Brain pericyte (primary cell): ENCODE results near the gene CXCL8.
"Not testable (repeated sequence)": the region's sequence is repeated elsewhere in the genome, so short reads cannot be mapped to it uniquely, and the experiment has no call there.

Experiments used
- DNase-seq: peaks from one replicate; pipeline ENCODE4 v3.0.0-alpha.2; 2012; ENCODE audit warnings: low read depth, low spot score

The CXCL8 gene

GRCh38 chr4:73740353-73740778, at the start of gene CXCL8:
Gene CXCL8, plus strand, starts transcription at chr4:73740569. Its CDS starts 90 bp downstream, at chr4:73740659.
- DNase-seq, result peak; percentile 66

GRCh38 chr4:73691201-73691600, 49.2 kb upstream of the CXCL8 start:
- not testable (repeated sequence) for DNase-seq

- no peak for DNase-seq
These were observed 48.6 kb upstream of the CXCL8 start for GRCh38 chr4:73691759-73692158.

- no peak for DNase-seq
These were observed 48.1 kb upstream of the CXCL8 start for GRCh38 chr4:73692254-73692653.

GRCh38 chr4:73692701-73693100, 47.7 kb upstream of the CXCL8 start:
- DNase-seq, result no peak

DNA sequence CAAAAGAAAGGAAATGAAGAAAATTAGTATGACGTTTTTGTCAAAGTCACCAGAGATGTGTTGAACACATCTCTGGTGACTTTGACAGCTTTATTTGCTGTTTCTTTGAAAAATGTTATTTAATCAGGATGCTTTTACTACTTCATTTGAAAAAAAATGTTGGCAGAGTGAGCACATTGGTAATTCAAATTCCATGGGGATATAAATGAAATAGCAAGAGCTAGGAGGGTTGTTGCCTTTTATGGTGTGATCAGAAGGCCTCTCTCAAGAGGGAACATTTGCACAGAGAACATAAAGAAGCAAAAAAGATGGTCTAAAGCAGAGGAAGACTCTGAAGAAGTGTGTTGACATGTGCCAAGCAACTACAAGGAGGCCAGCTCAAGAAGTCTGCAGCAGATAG, 46.6 kb upstream of the CXCL8 start:
- DNase-seq, result no peak

DNA sequence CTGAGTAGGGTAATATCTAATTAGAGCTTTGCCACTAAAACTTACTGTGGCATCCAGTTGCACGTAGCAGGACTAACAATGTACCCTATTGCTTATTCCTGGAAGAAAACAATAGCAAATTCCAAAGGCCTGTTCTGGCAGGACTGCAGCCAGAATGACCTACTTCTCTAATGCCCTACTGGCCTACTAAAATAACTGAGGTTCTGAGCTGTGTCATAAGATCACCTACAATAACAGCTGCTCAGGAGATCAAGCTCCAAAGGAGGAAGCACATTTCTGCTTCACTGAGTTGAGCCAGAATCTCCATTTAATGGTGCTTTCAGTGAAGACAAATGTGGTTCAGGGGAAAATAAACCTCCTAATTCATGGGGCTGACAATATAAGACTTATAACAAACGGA, 42.2 kb upstream of the CXCL8 start:
- no peak for DNase-seq

GRCh38 chr4:73701116-73701515, 39.3 kb upstream of the CXCL8 start:
- DNase-seq, result no peak

DNA sequence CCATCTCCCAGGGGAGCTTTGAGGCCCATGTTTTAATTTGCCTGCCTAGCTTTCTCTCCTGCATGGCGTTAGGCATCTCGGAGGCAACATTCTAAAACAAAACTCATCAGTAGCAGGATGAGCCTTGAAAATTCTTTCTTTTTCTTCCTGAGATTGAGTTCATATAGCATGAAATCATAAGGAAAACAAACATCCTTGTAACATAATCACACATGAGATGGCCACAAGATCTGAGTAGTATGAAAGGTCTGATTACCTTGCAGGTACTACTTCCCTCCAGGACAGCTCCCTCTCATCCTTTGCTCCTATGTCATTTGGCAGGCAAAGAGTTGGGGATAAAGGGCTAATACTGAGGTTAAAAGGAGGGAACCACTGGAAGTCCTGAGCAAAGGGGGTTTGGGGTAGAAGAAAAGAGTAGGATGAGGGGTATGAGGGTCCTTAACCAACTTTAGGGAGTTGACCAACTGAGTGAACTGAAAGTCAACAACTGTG, 37.5 kb upstream of the CXCL8 start:
- no peak for DNase-seq

GRCh38 chr4:73703320-73703719, 37.0 kb upstream of the CXCL8 start:
- DNase-seq, result no peak

- peak; percentile 93 for DNase-seq
These were observed 35.9 kb upstream of the CXCL8 start for GRCh38 chr4:73704314-73705055.

DNA sequence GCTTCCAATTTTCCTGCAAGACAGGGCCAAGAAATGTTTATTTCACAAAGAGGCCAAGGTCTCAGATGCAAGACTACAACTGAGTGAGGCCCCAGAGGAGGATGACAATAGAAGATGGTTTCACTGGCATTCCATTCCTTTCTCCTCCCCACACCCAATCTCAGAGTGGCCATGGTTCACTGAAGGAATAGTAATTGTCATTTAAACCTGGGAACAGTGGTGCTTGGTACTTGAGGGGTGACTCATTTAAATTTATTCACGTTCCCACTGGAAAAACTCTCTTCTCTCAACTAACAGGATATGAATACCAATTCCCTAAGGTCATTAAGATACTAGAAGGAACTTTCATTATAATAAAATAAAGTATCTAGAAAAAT, 35.3 kb upstream of the CXCL8 start:
- no peak for DNase-seq

GRCh38 chr4:73705721-73706120, 34.6 kb upstream of the CXCL8 start:
- DNase-seq, result no peak

DNA sequence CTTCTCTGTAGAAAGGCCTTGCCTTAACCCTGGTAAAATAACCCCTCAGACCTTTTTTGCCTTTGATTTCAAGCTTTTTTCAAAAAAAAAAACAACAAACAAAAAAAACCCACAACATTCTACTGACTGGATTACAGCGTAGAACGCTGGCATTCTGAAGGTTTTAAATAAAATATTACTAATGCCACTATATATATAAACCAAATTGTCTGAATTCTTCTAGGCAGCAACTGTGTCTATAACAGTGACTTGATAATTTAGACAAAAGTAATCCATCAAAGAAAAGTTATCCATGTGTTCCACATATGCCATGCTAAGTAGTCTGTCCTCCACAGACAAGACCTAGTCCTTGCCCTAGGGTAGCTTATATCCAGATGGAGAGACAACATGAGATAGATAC, 33.6 kb upstream of the CXCL8 start:
- DNase-seq, result no peak

DNA sequence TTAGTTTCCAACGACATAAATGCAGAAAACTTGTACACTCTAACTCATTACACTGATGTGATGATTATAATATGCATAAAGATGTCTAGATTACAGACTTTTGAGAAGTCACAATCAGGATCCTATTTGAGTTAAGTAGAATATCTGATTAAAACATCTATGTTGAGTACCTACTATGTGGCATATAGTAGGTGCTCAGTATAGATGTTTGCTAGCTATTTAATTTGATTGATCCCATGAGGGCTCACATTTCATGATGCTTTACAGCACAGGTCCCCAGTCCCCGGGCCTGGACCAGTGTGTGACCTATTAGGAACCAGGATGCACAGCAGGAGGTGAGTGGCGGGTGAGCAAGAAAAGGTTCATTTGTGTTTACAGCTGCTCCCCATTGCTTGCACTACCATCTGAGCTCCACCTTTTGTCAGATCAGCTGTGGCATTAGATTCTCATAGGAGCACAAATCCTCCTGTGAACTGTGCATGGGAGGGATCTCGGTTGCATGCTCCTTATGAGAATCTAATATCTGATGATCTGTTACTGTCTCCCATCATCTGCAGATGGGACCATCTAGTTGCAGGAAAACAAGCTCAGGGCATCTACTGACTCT, 33.0 kb upstream of the CXCL8 start:
- no peak for DNase-seq

- DNase-seq, result no peak
These were observed 32.3 kb upstream of the CXCL8 start for GRCh38 chr4:73707918-73708577.

- DNase-seq, result no peak
These were observed 30.8 kb upstream of the CXCL8 start for GRCh38 chr4:73709451-73710033.

- no peak for DNase-seq
These were observed 30.3 kb upstream of the CXCL8 start for GRCh38 chr4:73710094-73710493.

GRCh38 chr4:73711989-73712388, 28.4 kb upstream of the CXCL8 start:
- no peak for DNase-seq

DNA sequence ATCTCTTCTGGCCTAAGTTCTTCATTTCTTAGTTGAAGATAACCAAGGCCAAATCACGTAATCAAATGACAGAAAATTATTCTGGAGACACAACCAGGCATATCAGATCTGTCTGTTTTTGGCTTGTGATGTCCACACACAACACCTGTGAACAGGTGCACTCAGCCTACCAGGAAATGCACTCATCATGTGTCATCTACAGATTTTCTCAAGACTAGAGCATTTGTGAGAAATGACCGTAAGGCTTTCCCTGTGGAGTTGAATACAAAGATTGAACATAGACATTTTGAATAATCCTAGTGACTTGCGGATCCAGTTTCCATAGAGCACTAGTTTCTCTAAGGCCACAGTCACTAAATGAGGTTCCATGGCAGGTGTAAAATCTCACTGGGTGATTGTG, 26.7 kb upstream of the CXCL8 start:
- no peak for DNase-seq

GRCh38 chr4:73714647-73715046, 25.7 kb upstream of the CXCL8 start:
- DNase-seq, result no peak

GRCh38 chr4:73715659-73716058, 24.7 kb upstream of the CXCL8 start:
- DNase-seq, result no peak
